SH-SY5Y (cell line): Measurements from ENCODE around the gene SH2D1B.

Experiments
- GATA2 ChIP-seq: IDR thresholded peaks from 2 replicates; pipeline ENCODE4 v1.6.1; 2011; ENCODE audit warnings: mild to moderate bottlenecking, low read depth, low read length
- GATA3 ChIP-seq: IDR thresholded peaks from 2 replicates; pipeline ENCODE4 v1.6.1; 2011; ENCODE audit warnings: low read depth, mild to moderate bottlenecking, low read length, moderate library complexity

GRCh38 chr1:162385702-162386101, 26.2 kb downstream of the SH2D1B start:
- TF ChIP-seq GATA3 (no peak), GATA2 (no peak)
